CD14-positive monocyte (primary cell): ENCODE measurements around the gene SRXN1. TPM values are rescaled to one million over a fixed set of nuclear protein-coding genes. Genes with fewer than 3 reads are reported as not detected.

ENCODE experiments used
- DNase-seq, 3 donors: peaks; one replicate each; pipeline ENCODE4 v3.0.0-alpha.2; 2011 to 2022
- H2AFZ ChIP-seq: 2 replicates; pipeline ENCODE4 v1.6.0; 2012; ENCODE audit warnings: mild to moderate bottlenecking, low read depth, low read length, inconsistent platforms; ENCODE audit not compliant: insufficient read depth, poor library complexity, severe bottlenecking
- H3K27ac ChIP-seq, 2 donors: 1 replicate in 1 of 2; 2 replicates in 1 of 2; pipeline ENCODE4 v1.5.1; 2012 to 2013; ENCODE audit warnings: low read length in 2 of 2, control low read depth in 1 of 2, inconsistent platforms in 1 of 2, low read depth in 1 of 2, mild to moderate bottlenecking in 1 of 2
- H3K27me3 ChIP-seq, 2 donors: one replicate each; pipeline versions ENCODE4 v1.6.0 to v1.6.1; 2011 to 2013; ENCODE audit warnings: low read length in 2 of 2; ENCODE audit not compliant: control insufficient read depth in 2 of 2, insufficient read depth in 2 of 2
- H3K36me3 ChIP-seq, 2 donors: replicated peaks in 1 of 2; 1 replicate in 1 of 2; 2 replicates in 1 of 2; pipeline versions ENCODE4 v1.5.1 to v1.6.1; 2012 to 2013; ENCODE audit warnings: low read length in 2 of 2, control low read depth in 1 of 2, inconsistent platforms in 1 of 2, mild to moderate bottlenecking in 1 of 2; ENCODE audit not compliant: insufficient read depth in 2 of 2, control insufficient read depth in 1 of 2
- H3K4me1 ChIP-seq, 2 donors: 1 replicate in 1 of 2; 2 replicates in 1 of 2; pipeline versions ENCODE4 v1.5.1 to v1.6.1; 2012 to 2013; ENCODE audit warnings: low read length in 2 of 2, control low read depth in 1 of 2, inconsistent platforms in 1 of 2, mild to moderate bottlenecking in 1 of 2, moderate library complexity in 1 of 2; ENCODE audit not compliant: insufficient read depth in 2 of 2, control insufficient read depth in 1 of 2
- H3K4me2 ChIP-seq: replicated peaks from 2 replicates; pipeline ENCODE3; 2012; ENCODE audit warnings: low read length, moderate library complexity, mild to moderate bottlenecking; ENCODE audit not compliant: poor library complexity, severe bottlenecking; ENCODE audit errors: extremely low read depth
- H3K4me3 ChIP-seq, 3 experiments: fragments of 200-600 bp in 1 of 3; sonication (generic) in 1 of 3; replicated peaks in 1 of 3; 1 replicate in 2 of 3; 2 replicates in 1 of 3; pipeline ENCODE4 v1.5.1; 2011 to 2013; ENCODE audit warnings: low read length in 3 of 3, mild to moderate bottlenecking in 3 of 3, control low read depth in 2 of 3, low read depth in 2 of 3, inconsistent platforms in 1 of 3, moderate library complexity in 1 of 3
- H3K79me2 ChIP-seq: 2 replicates; pipeline ENCODE4 v1.6.0; 2012; ENCODE audit warnings: mild to moderate bottlenecking, control low read depth, inconsistent platforms, low read length, moderate library complexity; ENCODE audit not compliant: insufficient read depth
- H3K9ac ChIP-seq: 2 replicates; pipeline ENCODE4 v1.6.0; 2017; ENCODE audit warnings: low read length, mild to moderate bottlenecking; ENCODE audit not compliant: insufficient read depth, poor library complexity, severe bottlenecking
- H3K9me3 ChIP-seq, 2 donors: replicated peaks in 1 of 2; 1 replicate in 1 of 2; 2 replicates in 1 of 2; pipeline versions ENCODE4 v1.5.1 to v1.6.1; 2012 to 2013; ENCODE audit warnings: low read length in 2 of 2, control low read depth in 1 of 2; ENCODE audit not compliant: control insufficient read depth in 1 of 2, insufficient read depth in 1 of 2
- H4K20me1 ChIP-seq: 2 replicates; pipeline ENCODE4 v1.6.0; 2012; ENCODE audit warnings: mild to moderate bottlenecking, low read length, control low read depth, moderate library complexity; ENCODE audit not compliant: insufficient read depth
- H3K27ac Mint-ChIP-seq, 7 donors: one replicate each; pipeline ENCODE4 v1.8.0; 2020; ENCODE audit warnings: mild to moderate bottlenecking in 7 of 7, mixed read lengths in 7 of 7, moderate library complexity in 6 of 7, inconsistent platforms in 2 of 7
- H3K27me3 Mint-ChIP-seq, 3 donors: one replicate each; pipeline ENCODE4 v1.8.0; 2021 to 2022; ENCODE audit warnings: low read depth in 3 of 3, mild to moderate bottlenecking in 3 of 3, mixed read lengths in 3 of 3, moderate library complexity in 3 of 3, inconsistent platforms in 1 of 3
- H3K36me3 Mint-ChIP-seq, 2 donors: one replicate each; pipeline ENCODE4 v1.8.0; 2020; ENCODE audit warnings: mixed read lengths in 2 of 2, inconsistent platforms in 1 of 2, mild to moderate bottlenecking in 1 of 2
- H3K4me1 Mint-ChIP-seq: one replicate; pipeline ENCODE4 v1.8.0; 2020; ENCODE audit warnings: mild to moderate bottlenecking, mixed read lengths
- H3K4me3 Mint-ChIP-seq, 2 donors: one replicate each; pipeline ENCODE4 v1.8.0; 2020; ENCODE audit warnings: mild to moderate bottlenecking in 2 of 2, mixed read lengths in 2 of 2, moderate library complexity in 1 of 2
- H3K9me3 Mint-ChIP-seq, 7 donors: one replicate each; pipeline ENCODE4 v1.8.0; 2020 to 2022; ENCODE audit warnings: mixed read lengths in 7 of 7, mild to moderate bottlenecking in 6 of 7, moderate library complexity in 6 of 7, inconsistent platforms in 2 of 7
- CTCF ChIP-seq: fragments of 200-600 bp; IDR thresholded peaks from one replicate; pipeline ENCODE4 v1.8.0; 2022; ENCODE audit warnings: antibody characterized with exemption, mild to moderate bottlenecking
- WGBS: methylation state at CpG from one replicate; pipeline ENCODE4 v1.1.5; 2013; ENCODE audit warnings: missing lambda C conversion rate; ENCODE audit not compliant: insufficient coverage; 5-methylcytosine and 5-hydroxymethylcytosine counted together
- intact Hi-C, 2 donors: fragments of 100-400 bp; cut with micrococcal nuclease; formaldehyde crosslinking; loops; one replicate each; pipeline versions ENCODE4 v1.15.0 to v1.15.1; 2023
- polyA plus RNA-seq, 3 donors: library from polyadenylated mRNA; depleted of rRNA in 1 of 3; unstranded in 2 of 3; stranded (reverse) in 1 of 3; fragments of 300-500 nt in 2 of 3; fragments of >200 nt in 1 of 3; fragmentation: Illumina TruSeq in 2 of 3; gene quantifications; 1 replicate in 2 of 3; 2 replicates in 1 of 3; pipeline ENCODE4 v1.2.3, GENCODE V29; 2012 to 2021

The SRXN1 gene
- polyA plus RNA-seq, 3 donors: 33.5 to 62.4 (median 56.6) TPM

GRCh38 chr20:652615-653109 lies 338 bp downstream of the SRXN1 start:
- H3K4me1 Mint-ChIP-seq: peaks cover 50% of the 10 kb centered on the region
- peak overlapping the region; percentile 62 to 96 for H3K27ac ChIP-seq
- peak overlapping the region; percentile 94 for H3K9ac ChIP-seq
- H3K4me2 ChIP-seq: peak overlapping the region; percentile 78
- H3K27me3 ChIP-seq: no peaks in the 10 kb centered on the region
- peaks cover 33 to 45% of the 10 kb centered on the region in 2 donors for H3K4me1 ChIP-seq
- H3K9me3 ChIP-seq: peaks cover 4 to 7% of the 10 kb centered on the region in 2 donors
- H4K20me1 ChIP-seq: peaks cover 42% of the 10 kb centered on the region
- H3K79me2 ChIP-seq: peaks cover 27% of the 10 kb centered on the region
- WGBS: 2% methylated on average over 36 of the region's 36 CpGs
- peak in 1 of 3 donors; percentile 23 for DNase-seq
- H3K27ac Mint-ChIP-seq: peak overlapping the region; percentile 89 to 93 (median 92)
- H3K36me3 ChIP-seq: peaks cover 28 to 34% of the 10 kb centered on the region in 2 donors
- TF ChIP-seq CTCF: no peak
- H3K4me3 Mint-ChIP-seq: peak overlapping the region; percentile 93
- peak overlapping the region; percentile 89 to 99 (median 94) for H3K4me3 ChIP-seq
- H3K27me3 Mint-ChIP-seq: peaks cover 0 to 2% (median 0%) of the 10 kb centered on the region in 3 donors
- H3K9me3 Mint-ChIP-seq: peaks cover 0 to 7% (median 4%) of the 10 kb centered on the region in 7 donors
- intact Hi-C loops: loop anchor here in 1 of 2 donors (2.0 to 10.0 kb wide), 3 partner anchors 14 to 182 kb away; partner anchors contain the start of genes CSNK2A1 and FAM110A
- peak overlapping the region; percentile 73 for H2AFZ ChIP-seq
- H3K36me3 Mint-ChIP-seq: peaks cover 35 to 39% of the 10 kb centered on the region in 2 donors

- peaks cover 33 to 45% of the 10 kb centered on the region in 2 donors for H3K4me1 ChIP-seq
- Mint-ChIP-seq H3K27me3 (peaks cover 0 to 2% (median 0%) of the 10 kb centered on the region in 3 donors), H3K27ac (peak overlapping the region; percentile 89 to 93 (median 92)), H3K36me3 (peaks cover 42 to 45% of the 10 kb centered on the region in 2 donors), H3K4me3 (peak overlapping the region; percentile 93), H3K4me1 (peaks cover 49% of the 10 kb centered on the region), H3K9me3 (peaks cover 0 to 7% (median 6%) of the 10 kb centered on the region in 7 donors)
- H4K20me1 ChIP-seq: peaks cover 49% of the 10 kb centered on the region
- H3K27me3 ChIP-seq: no peaks in the 10 kb centered on the region
- DNase-seq: peak; percentile 30 to 65 (median 42)
- H3K79me2 ChIP-seq: peaks cover 27% of the 10 kb centered on the region
- H3K36me3 ChIP-seq: peaks cover 35 to 41% of the 10 kb centered on the region in 2 donors
- peak overlapping the region; percentile 62 to 96 for H3K27ac ChIP-seq
- peak overlapping the region; percentile 78 for H3K4me2 ChIP-seq
- no peak for TF ChIP-seq CTCF
- 53% methylated on average over 13 of the region's 20 CpGs for WGBS
- H3K4me3 ChIP-seq: peak overlapping the region; percentile 89 to 99 (median 94)
- intact Hi-C loops: loop anchor here in 1 of 2 donors (2.0 to 10.0 kb wide), 3 partner anchors 15 to 183 kb away; partner anchors contain the start of genes CSNK2A1 and FAM110A
- H3K9ac ChIP-seq: peak overlapping the region; percentile 94
- peak overlapping the region; percentile 73 for H2AFZ ChIP-seq
- H3K9me3 ChIP-seq: peaks cover 4 to 9% of the 10 kb centered on the region in 2 donors
Measured at GRCh38 chr20:651713-652614, 1.0 kb downstream of the SRXN1 start.
